ENCODE data around the gene UBR4. TPM values are rescaled to one million over a fixed set of nuclear protein-coding genes. Genes with fewer than 3 reads are reported as not detected.

Gene UBR4
- total RNA-seq, 1 experiment from 2014 or later = 107 TPM

GRCh38 chr1:19199329-19199968 is 10.6 kb downstream of the UBR4 start:
- Histone ChIP-seq H4K20me1 (ENCODE audit: insufficient read depth) (no peaks in the 10 kb centered on the region; the same call in 1 of the 2 replicates), H3K27me3 (ENCODE audit: insufficient read depth, low read length) (no peaks in the 10 kb centered on the region), H3K27ac (ENCODE audit: low read depth, low read length) (no peak overlapping the region), H3K4me1 (ENCODE audit: control insufficient read depth in 1 of 2, insufficient read depth in 2 of 2, low read length in 2 of 2) (no peaks in the 10 kb centered on the region), H3K9me2 (ENCODE audit: insufficient read depth) (no peaks in the 10 kb centered on the region), H3K9ac (ENCODE audit: low read length) (no peak overlapping the region), H3K79me2 (ENCODE audit: insufficient read depth, low read length) (peaks cover 72% of the 10 kb centered on the region), H3K36me3 (ENCODE audit: control insufficient read depth in 1 of 2, insufficient read depth in 2 of 2, low read length in 2 of 2) (peaks cover 28 to 42% of the 10 kb centered on the region in 2 experiments; a peak in 3 of 4 replicates), H3K4me2 (ENCODE audit: low read length) (no peak overlapping the region), H3K9me3 (ENCODE audit: control insufficient read depth in 1 of 2, insufficient read depth in 1 of 2, low read depth in 1 of 2, low read length in 2 of 2) (no peaks in the 10 kb centered on the region), H2AFZ (ENCODE audit: low read depth, low read length, poor library complexity, severe bottlenecking) (no peak overlapping the region), H3K4me3 (replicated peaks in 1 of 2; ENCODE audit: low read depth in 1 of 2, low read length in 2 of 2) (no peak overlapping the region)
- CTCF ChIA-PET = interaction anchor here (1.2 kb wide), 1 partner anchor 20 kb away, joined by 3 read pairs; no protein-coding TSS in a partner anchor
- DNase-seq (ENCODE audit: low read depth, low spot score) (no peak), ATAC-seq (no peak)
- POLR2A ChIA-PET = no interaction called here
- BruUV-seq (replicated peaks) = no TSS peak
- intact Hi-C loops (cut with micrococcal nuclease) = no loop called here
- RAD21 ChIA-PET (ENCODE audit: low non-redundant PET in 1 of 2, low total read pairs in 2 of 2, uncharacterized antibody in 2 of 2, unreplicated experiment in 2 of 2) = no interaction called here
- no peak for TF ChIP-seq EZH2phosphoT487 (IDR thresholded peaks at IDR 0.05; ENCODE audit: borderline replicate concordance)
- no peak for TF ChIP-seq MAX (IDR thresholded peaks at IDR 0.05)
- TF ChIP-seq EGR1 (IDR thresholded peaks at IDR 0.05; ENCODE audit: low read depth) = no peak
- no peak for TF ChIP-seq TCF7L2 (IDR thresholded peaks at IDR 0.05; ENCODE audit: borderline replicate concordance, extremely low read depth, insufficient read depth, insufficient read length)
- TF ChIP-seq CTCF (IDR thresholded peaks at IDR 0.05 in 2 of 3, conservative IDR thresholded peaks at IDR 0.05 in 1 of 3; ENCODE audit: borderline replicate concordance in 1 of 3, insufficient read depth in 1 of 3, low read depth in 2 of 3, low read length in 2 of 3) = no peak
- TF ChIP-seq JUND (IDR thresholded peaks at IDR 0.05) = no peak
- no peak for TF ChIP-seq EZH2 (IDR thresholded peaks at IDR 0.05)
- TF ChIP-seq SIN3A (IDR thresholded peaks at IDR 0.05; ENCODE audit: low read depth) = no peak
- no peak for TF ChIP-seq SRF (IDR thresholded peaks at IDR 0.05; ENCODE audit: low read depth)
- TF ChIP-seq POLR2AphosphoS5 (IDR thresholded peaks at IDR 0.05; ENCODE audit: low read depth, low read length) = no peak

Data from HCT116 (cell line).